ENCODE measurements around the gene SLC22A2. TPM values are rescaled to one million over a fixed set of nuclear protein-coding genes. Genes with fewer than 3 reads are reported as not detected.

The SLC22A2 gene
- total RNA-seq, 1 experiment from 2014 or later, result not detected

- BruUV-seq (replicated peaks), result no TSS peak
- Histone ChIP-seq H3K4me1 (peaks cover 20% of the 10 kb centered on the region), H3K27me3 (replicated peaks; ENCODE audit: control insufficient read depth, insufficient read depth, low read length) (no peaks in the 10 kb centered on the region), H3K4me3 (ENCODE audit: low read depth, low read length) (no peak overlapping the region), H3K36me3 (ENCODE audit: control insufficient read depth, insufficient read depth, low read length) (no peaks in the 10 kb centered on the region), H3K9me3 (no peaks in the 10 kb centered on the region)
- Mint-ChIP-seq H3K4me1 (ENCODE audit: low read depth, unreplicated experiment) (peaks cover 11% of the 10 kb centered on the region), H3K27me3 (ENCODE audit: insufficient read depth, unreplicated experiment) (no peaks in the 10 kb centered on the region), H3K4me3 (ENCODE audit: unreplicated experiment) (no peak overlapping the region), H3K27ac (ENCODE audit: unreplicated experiment) (no peak overlapping the region), H3K9me3 (ENCODE audit: unreplicated experiment) (no peaks in the 10 kb centered on the region), H3K36me3 (ENCODE audit: insufficient read depth, unreplicated experiment) (no peaks in the 10 kb centered on the region)
- ChIA-PET POLR2A (no interaction called here), CTCF (interaction anchor here (0.6 kb wide), 1 partner anchor 274 kb away, joined by 4 read pairs; no protein-coding TSS in a partner anchor)
- intact Hi-C loops (cut with micrococcal nuclease; ENCODE audit: unreplicated experiment), result no loop called here
- DNase-seq, result no peak
- TF ChIP-seq, protein P1, sequence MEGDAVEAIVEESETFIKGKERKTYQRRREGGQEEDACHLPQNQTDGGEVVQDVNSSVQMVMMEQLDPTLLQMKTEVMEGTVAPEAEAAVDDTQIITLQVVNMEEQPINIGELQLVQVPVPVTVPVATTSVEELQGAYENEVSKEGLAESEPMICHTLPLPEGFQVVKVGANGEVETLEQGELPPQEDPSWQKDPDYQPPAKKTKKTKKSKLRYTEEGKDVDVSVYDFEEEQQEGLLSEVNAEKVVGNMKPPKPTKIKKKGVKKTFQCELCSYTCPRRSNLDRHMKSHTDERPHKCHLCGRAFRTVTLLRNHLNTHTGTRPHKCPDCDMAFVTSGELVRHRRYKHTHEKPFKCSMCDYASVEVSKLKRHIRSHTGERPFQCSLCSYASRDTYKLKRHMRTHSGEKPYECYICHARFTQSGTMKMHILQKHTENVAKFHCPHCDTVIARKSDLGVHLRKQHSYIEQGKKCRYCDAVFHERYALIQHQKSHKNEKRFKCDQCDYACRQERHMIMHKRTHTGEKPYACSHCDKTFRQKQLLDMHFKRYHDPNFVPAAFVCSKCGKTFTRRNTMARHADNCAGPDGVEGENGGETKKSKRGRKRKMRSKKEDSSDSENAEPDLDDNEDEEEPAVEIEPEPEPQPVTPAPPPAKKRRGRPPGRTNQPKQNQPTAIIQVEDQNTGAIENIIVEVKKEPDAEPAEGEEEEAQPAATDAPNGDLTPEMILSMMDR (IDR thresholded peaks at IDR 0.05; ENCODE audit: insufficient read depth in 1 of 2, low read depth in 1 of 2, low read length in 1 of 2, severe bottlenecking in 1 of 2, unreplicated experiment in 1 of 2), result no peak
Observed at GRCh38 chr6:160253292-160253691, 5.3 kb downstream of the SLC22A2 start.

- Mint-ChIP-seq H3K4me3 (ENCODE audit: unreplicated experiment) (no peak overlapping the region), H3K4me1 (ENCODE audit: low read depth, unreplicated experiment) (peaks cover 18% of the 10 kb centered on the region), H3K27ac (ENCODE audit: unreplicated experiment) (no peak overlapping the region), H3K36me3 (ENCODE audit: insufficient read depth, unreplicated experiment) (no peaks in the 10 kb centered on the region), H3K27me3 (ENCODE audit: insufficient read depth, unreplicated experiment) (no peaks in the 10 kb centered on the region), H3K9me3 (ENCODE audit: unreplicated experiment) (no peaks in the 10 kb centered on the region)
- peaks cover 28% of the 10 kb centered on the region for H3K4me1 ChIP-seq
- TF ChIP-seq, protein P1 (IDR thresholded peaks at IDR 0.05; ENCODE audit: insufficient read depth in 1 of 2, low read depth in 1 of 2, low read length in 1 of 2, severe bottlenecking in 1 of 2, unreplicated experiment in 1 of 2), result no peak
- no peaks in the 10 kb centered on the region for H3K36me3 ChIP-seq (ENCODE audit: control insufficient read depth, insufficient read depth, low read length)
- H3K27me3 ChIP-seq (replicated peaks; ENCODE audit: control insufficient read depth, insufficient read depth, low read length), result no peaks in the 10 kb centered on the region
- intact Hi-C loops (cut with micrococcal nuclease; ENCODE audit: unreplicated experiment), result no loop called here
- H3K4me3 ChIP-seq (ENCODE audit: low read depth, low read length), result no peak overlapping the region
- no TSS peak for BruUV-seq (replicated peaks)
- no peak for DNase-seq
- no peaks in the 10 kb centered on the region for H3K9me3 ChIP-seq
- CTCF ChIA-PET, result no interaction called here
- POLR2A ChIA-PET, result no interaction called here
Observed at GRCh38 chr6:160252073-160252813, 6.4 kb downstream of the SLC22A2 start.

DNA sequence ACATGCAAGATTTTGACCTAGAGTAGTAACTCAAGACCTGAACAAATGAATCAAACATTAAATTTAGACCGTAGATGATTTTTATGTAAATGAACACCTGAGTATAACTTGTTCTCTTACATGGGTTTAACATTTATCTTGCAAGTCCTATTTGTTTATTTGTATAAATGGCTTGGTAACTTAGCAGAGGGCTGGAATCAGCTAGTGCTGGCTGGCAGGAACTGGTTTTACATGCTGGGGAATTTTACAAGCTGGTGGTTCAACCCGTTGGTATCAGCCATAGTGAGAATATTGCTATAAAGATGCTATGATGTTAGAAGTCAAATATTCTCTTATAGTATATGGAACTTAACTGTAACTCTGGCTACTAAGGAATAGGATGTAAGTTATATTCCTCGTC lies 8.9 kb downstream of the SLC22A2 start:
- Mint-ChIP-seq H3K27ac (ENCODE audit: unreplicated experiment) (no peak overlapping the region), H3K4me3 (ENCODE audit: unreplicated experiment) (no peak overlapping the region), H3K4me1 (ENCODE audit: low read depth, unreplicated experiment) (peaks cover 15% of the 10 kb centered on the region), H3K9me3 (ENCODE audit: unreplicated experiment) (no peaks in the 10 kb centered on the region), H3K36me3 (ENCODE audit: insufficient read depth, unreplicated experiment) (no peaks in the 10 kb centered on the region), H3K27me3 (ENCODE audit: insufficient read depth, unreplicated experiment) (no peaks in the 10 kb centered on the region)
- H3K4me1 ChIP-seq, result peaks cover 19% of the 10 kb centered on the region
- POLR2A ChIA-PET, result no interaction called here
- no peaks in the 10 kb centered on the region for H3K27me3 ChIP-seq (replicated peaks; ENCODE audit: control insufficient read depth, insufficient read depth, low read length)
- CTCF ChIA-PET, result no interaction called here
- no TSS peak for BruUV-seq (replicated peaks)
- no peak overlapping the region for H3K4me3 ChIP-seq (ENCODE audit: low read depth, low read length)
- H3K36me3 ChIP-seq (ENCODE audit: control insufficient read depth, insufficient read depth, low read length), result no peaks in the 10 kb centered on the region
- TF ChIP-seq, protein P1 (IDR thresholded peaks at IDR 0.05; ENCODE audit: insufficient read depth in 1 of 2, low read depth in 1 of 2, low read length in 1 of 2, severe bottlenecking in 1 of 2, unreplicated experiment in 1 of 2), result no peak
- intact Hi-C loops (cut with micrococcal nuclease; ENCODE audit: unreplicated experiment), result no loop called here
- no peaks in the 10 kb centered on the region for H3K9me3 ChIP-seq
- DNase-seq, result no peak

Measured in Caco-2 (cell line).